Liver (tissue), 9 donors: Measurements from ENCODE around the gene HRH2. TPM values are rescaled to one million over a fixed set of nuclear protein-coding genes. Genes with fewer than 3 reads are reported as not detected.

Experiments used
- DNase-seq: peaks from one replicate; pipeline ENCODE4 v3.0.0-alpha.2; 2017; ENCODE audit warnings: low spot score
- H3K27ac ChIP-seq, 2 donors: one replicate each; pipeline ENCODE4 v1.7.0; 2013; ENCODE audit warnings: inconsistent platforms in 2 of 2, low read length in 2 of 2, control low read depth in 1 of 2, low read depth in 1 of 2, mild to moderate bottlenecking in 1 of 2
- H3K27me3 ChIP-seq, 4 donors: one replicate each; pipeline versions ENCODE4 v1.6.1 to v1.7.0; 2013; ENCODE audit warnings: low read length in 3 of 4, inconsistent platforms in 1 of 4, mild to moderate bottlenecking in 1 of 4, moderate library complexity in 1 of 4; ENCODE audit not compliant: control insufficient read depth in 4 of 4, insufficient read depth in 4 of 4
- H3K36me3 ChIP-seq, 4 donors: one replicate each; pipeline versions ENCODE4 v1.6.1 to v1.7.0; 2013; ENCODE audit warnings: low read length in 3 of 4, mild to moderate bottlenecking in 3 of 4, low read depth in 1 of 4, moderate library complexity in 1 of 4; ENCODE audit not compliant: control insufficient read depth in 4 of 4, insufficient read depth in 3 of 4
- H3K4me1 ChIP-seq, 4 donors: one replicate each; pipeline versions ENCODE4 v1.6.1 to v1.7.0; 2013; ENCODE audit warnings: low read length in 3 of 4, mild to moderate bottlenecking in 3 of 4, moderate library complexity in 1 of 4; ENCODE audit not compliant: control insufficient read depth in 4 of 4, insufficient read depth in 4 of 4
- H3K4me3 ChIP-seq, 3 donors: one replicate each; pipeline versions ENCODE4 v1.6.1 to v1.7.0; 2013; ENCODE audit warnings: low read length in 3 of 3, control low read depth in 1 of 3, low read depth in 1 of 3, mild to moderate bottlenecking in 1 of 3
- H3K9ac ChIP-seq, 2 donors: one replicate each; pipeline ENCODE4 v1.7.0; 2013; ENCODE audit warnings: low read length in 2 of 2, mild to moderate bottlenecking in 2 of 2, moderate library complexity in 2 of 2, control low read depth in 1 of 2, low read depth in 1 of 2
- H3K9me3 ChIP-seq, 4 donors: one replicate each; pipeline versions ENCODE4 v1.6.1 to v1.7.0; 2013; ENCODE audit warnings: low read length in 3 of 4; ENCODE audit not compliant: control insufficient read depth in 4 of 4
- ATF3 ChIP-seq: IDR thresholded peaks from 2 replicates; pipeline ENCODE4 v1.6.1; 2016; ENCODE audit warnings: antibody characterized with exemption
- CTCF ChIP-seq: fragments of 150-350 bp; IDR thresholded peaks from 2 replicates; pipeline ENCODE4 v1.5.1; 2017; ENCODE audit warnings: improper control_type of control experiment, low read depth, low read length; ENCODE audit not compliant: missing input control
- EGR1 ChIP-seq, 2 donors: IDR thresholded peaks; 2 replicates each; pipeline ENCODE4 v1.6.1; 2016 to 2018; ENCODE audit warnings: antibody characterized with exemption in 2 of 2, low read depth in 2 of 2
- FOXA1 ChIP-seq: IDR thresholded peaks from 2 replicates; pipeline ENCODE4 v1.6.1; 2016; ENCODE audit warnings: antibody characterized with exemption
- FOXA2 ChIP-seq: IDR thresholded peaks from 2 replicates; pipeline ENCODE4 v1.6.1; 2016; ENCODE audit warnings: antibody characterized with exemption
- GABPA ChIP-seq, 2 donors: IDR thresholded peaks in 1 of 2; conservative IDR thresholded peaks in 1 of 2; 2 replicates each; pipeline ENCODE4 v1.6.1; 2016; ENCODE audit warnings: antibody characterized with exemption in 2 of 2, mild to moderate bottlenecking in 1 of 2, moderate library complexity in 1 of 2
- JUND ChIP-seq, 2 donors: IDR thresholded peaks; 2 replicates each; pipeline ENCODE4 v1.6.1; 2016; ENCODE audit warnings: antibody characterized with exemption in 2 of 2
- MAX ChIP-seq: IDR thresholded peaks from 2 replicates; pipeline ENCODE4 v1.6.1; 2016; ENCODE audit warnings: antibody characterized with exemption
- RAD21 ChIP-seq, 2 donors: IDR thresholded peaks; 2 replicates each; pipeline ENCODE4 v1.6.1; 2016; ENCODE audit warnings: antibody characterized with exemption in 2 of 2, mild to moderate bottlenecking in 2 of 2
- SP1 ChIP-seq: IDR thresholded peaks from 2 replicates; pipeline ENCODE4 v1.6.1; 2018; ENCODE audit warnings: antibody characterized with exemption, mild to moderate bottlenecking
- TAF1 ChIP-seq: conservative IDR thresholded peaks from 2 replicates; pipeline ENCODE4 v1.6.1; 2016; ENCODE audit warnings: antibody characterized with exemption, mild to moderate bottlenecking
- YY1 ChIP-seq: IDR thresholded peaks from 2 replicates; pipeline ENCODE4 v1.6.1; 2016; ENCODE audit warnings: antibody characterized with exemption, mild to moderate bottlenecking
- WGBS: extraction: QIAGEN DNeasy Blood & Tissue Kit; methylation state at CpG from one replicate; pipeline ENCODE4 v1.1.7; 2013; 5-methylcytosine and 5-hydroxymethylcytosine counted together
- polyA plus RNA-seq, 2 donors: library from polyadenylated mRNA; stranded (reverse) in 1 of 2; unstranded in 1 of 2; fragments of 200-250 nt in 1 of 2; fragments of >200 nt in 1 of 2; fragmentation: Nextera tagmentation in 1 of 2; extraction: Ambion mirVana in 1 of 2; gene quantifications; one replicate each; pipeline versions ENCODE4 v1.2.1 to v1.2.3, GENCODE V29; 2013 to 2015
- total RNA-seq, 2 donors: library from RNA; depleted of rRNA; stranded (reverse); fragments of >200 nt; gene quantifications; one replicate each; pipeline ENCODE4 v1.2.3, GENCODE V29; 2014
- donor health status: healthy.
- donor health status: healthy.
- donor health status: healthy.
- donor health status: healthy.
- donor health status: healthy.

Gene HRH2
- total and polyA plus RNA-seq, 4 donors = 0.44 to 2.6 (median 1.3) TPM

GRCh38 chr5:175696139-175696854 lies 38.4 kb downstream of the HRH2 start:
- Histone ChIP-seq H3K27ac (no peak overlapping the region), H3K36me3 (no peaks in the 10 kb centered on the region), H3K9me3 (no peaks in the 10 kb centered on the region), H3K9ac (no peak overlapping the region), H3K27me3 (peaks cover 0 to 4% (median 0%) of the 10 kb centered on the region in 4 donors), H3K4me3 (no peak overlapping the region), H3K4me1 (peaks cover 0 to 4% (median 0%) of the 10 kb centered on the region in 4 donors)
- DNase-seq = peak; percentile 41
- TF ChIP-seq FOXA1 = no peak
- no peak for TF ChIP-seq TAF1
- peak; percentile 43 for TF ChIP-seq CTCF
- TF ChIP-seq FOXA2 = no peak
- no peak for TF ChIP-seq YY1
- no peak for TF ChIP-seq SP1
- no peak for TF ChIP-seq JUND (IDR thresholded peaks at IDR 0.05)
- peak; percentile 43 to 65 for TF ChIP-seq RAD21 (IDR thresholded peaks at IDR 0.05)
- WGBS = 53% methylated on average over 16 of the region's 16 CpGs

- Histone ChIP-seq H3K4me3 (no peak overlapping the region), H3K27ac (no peak overlapping the region), H3K27me3 (peaks cover 0 to 4% (median 0%) of the 10 kb centered on the region in 4 donors), H3K9ac (no peak overlapping the region), H3K4me1 (peaks cover 0 to 4% (median 0%) of the 10 kb centered on the region in 4 donors), H3K36me3 (no peaks in the 10 kb centered on the region), H3K9me3 (no peaks in the 10 kb centered on the region)
- TF ChIP-seq YY1 = no peak
- TF ChIP-seq EGR1 (IDR thresholded peaks at IDR 0.05; ENCODE audit: low read depth in 2 of 2) = no peak
- no peak for TF ChIP-seq RAD21 (IDR thresholded peaks at IDR 0.05)
- no peak for TF ChIP-seq FOXA1
- no peak for TF ChIP-seq GABPA (IDR thresholded peaks at IDR 0.05 in 1 of 2, conservative IDR thresholded peaks at IDR 0.05 in 1 of 2)
- TF ChIP-seq ATF3 = no peak
- no peak for TF ChIP-seq MAX
- WGBS = 88% methylated on average over 14 of the region's 14 CpGs
- no peak for DNase-seq
Measured at GRCh38 chr5:175696855-175697198, 39.0 kb downstream of the HRH2 start.

- Histone ChIP-seq H3K4me3 (no peak overlapping the region), H3K27me3 (peaks cover 0 to 4% (median 0%) of the 10 kb centered on the region in 4 donors), H3K27ac (no peak overlapping the region), H3K9me3 (no peaks in the 10 kb centered on the region), H3K9ac (no peak overlapping the region), H3K36me3 (no peaks in the 10 kb centered on the region), H3K4me1 (peaks cover 0 to 3% (median 0%) of the 10 kb centered on the region in 4 donors)
- DNase-seq = no peak
- no peak for TF ChIP-seq ATF3
- no peak for TF ChIP-seq CTCF
- 95% methylated on average over 7 of the region's 7 CpGs for WGBS
Measured at GRCh38 chr5:175697846-175698245, 40.0 kb downstream of the HRH2 start.
